ENCODE results near the gene RGS4. TPM values are rescaled to one million over a fixed set of nuclear protein-coding genes. Genes with fewer than 3 reads are reported as not detected.

Gene RGS4
- total RNA-seq, 1 donor from 2014 or later = 7.3 TPM

GRCh38 chr1:163093579-163093978 lies 24.4 kb downstream of the RGS4 start:
- DNase-seq (ENCODE audit: low spot score in 2 of 2) (no peak), FAIRE-seq (no peak)

- FAIRE-seq (no peak), DNase-seq (ENCODE audit: low spot score in 2 of 2) (no peak)
Measured at GRCh38 chr1:163094182-163094581, 25.0 kb downstream of the RGS4 start.

GRCh38 chr1:163094589-163094988 lies 25.4 kb downstream of the RGS4 start:
- DNase-seq (ENCODE audit: low spot score in 2 of 2) (no peak), FAIRE-seq (no peak)

GRCh38 chr1:163095213-163095612 lies 26.1 kb downstream of the RGS4 start:
- DNase-seq (ENCODE audit: low spot score in 2 of 2) = no peak
- no peak for FAIRE-seq

- FAIRE-seq (no peak), DNase-seq (ENCODE audit: low spot score in 2 of 2) (no peak)
Measured at GRCh38 chr1:163102590-163102989, 33.4 kb downstream of the RGS4 start.

GRCh38 chr1:163104385-163105099 lies 35.4 kb downstream of the RGS4 start:
- FAIRE-seq = no peak

GRCh38 chr1:163106364-163106987 lies 37.3 kb downstream of the RGS4 start:
- DNase-seq (ENCODE audit: low spot score in 2 of 2) = no peak

More at GRCh38 chr1:163104385-163105099, 35.4 kb downstream of the RGS4 start:
- no peak for DNase-seq (ENCODE audit: low spot score in 2 of 2)

GRCh38 chr1:163107655-163108054 lies 38.5 kb downstream of the RGS4 start:
- no peak for DNase-seq (ENCODE audit: low spot score in 2 of 2)
- no peak for FAIRE-seq

More at GRCh38 chr1:163106364-163106987, 37.3 kb downstream of the RGS4 start:
- no peak for FAIRE-seq

GRCh38 chr1:163115887-163116286 lies 46.7 kb downstream of the RGS4 start:
- FAIRE-seq = no peak
- DNase-seq (ENCODE audit: low spot score in 2 of 2) = no peak

- FAIRE-seq = no peak
- no peak for DNase-seq (ENCODE audit: low spot score in 2 of 2)
Measured at GRCh38 chr1:163119707-163120106, 50.5 kb downstream of the RGS4 start.

- FAIRE-seq (no peak), DNase-seq (ENCODE audit: low spot score in 2 of 2) (no peak)
Measured at GRCh38 chr1:163120372-163120771, 51.2 kb downstream of the RGS4 start.

- DNase-seq (ENCODE audit: low spot score in 2 of 2) (no peak), FAIRE-seq (no peak)
Measured at GRCh38 chr1:163124812-163125211, 55.7 kb downstream of the RGS4 start.

Other genes with a start within 250 kb of the RGS4 start
- not detected for gene CCDC190, start 208.2 kb upstream of the RGS4 start, total RNA-seq
- 6.9 TPM for gene RGS5, start 133.6 kb downstream of the RGS4 start, total RNA-seq